ENCODE data around the gene PWWP2A.

PWWP2A gene

GRCh38 chr5:160054047-160054446, 65.2 kb downstream of the PWWP2A start:
- no peak for DNase-seq (ENCODE audit: low spot score)
- TF ChIP-seq CTCF (IDR thresholded peaks at IDR 0.05; ENCODE audit: extremely low read depth, insufficient read depth, missing control alignments) = no peak
- in situ Hi-C loops (cut with MboI; ENCODE audit: low pct_unique_long_range_greater_than_20kb, low sequenced_read_pairs, unreplicated experiment) = no loop called here

- DNase-seq (ENCODE audit: low spot score) = no peak
- in situ Hi-C loops (cut with MboI; ENCODE audit: low pct_unique_long_range_greater_than_20kb, low sequenced_read_pairs, unreplicated experiment) = no loop called here
- TF ChIP-seq CTCF (IDR thresholded peaks at IDR 0.05; ENCODE audit: extremely low read depth, insufficient read depth, missing control alignments) = no peak
These were observed 70.2 kb downstream of the PWWP2A start for GRCh38 chr5:160049099-160049498.

DNA sequence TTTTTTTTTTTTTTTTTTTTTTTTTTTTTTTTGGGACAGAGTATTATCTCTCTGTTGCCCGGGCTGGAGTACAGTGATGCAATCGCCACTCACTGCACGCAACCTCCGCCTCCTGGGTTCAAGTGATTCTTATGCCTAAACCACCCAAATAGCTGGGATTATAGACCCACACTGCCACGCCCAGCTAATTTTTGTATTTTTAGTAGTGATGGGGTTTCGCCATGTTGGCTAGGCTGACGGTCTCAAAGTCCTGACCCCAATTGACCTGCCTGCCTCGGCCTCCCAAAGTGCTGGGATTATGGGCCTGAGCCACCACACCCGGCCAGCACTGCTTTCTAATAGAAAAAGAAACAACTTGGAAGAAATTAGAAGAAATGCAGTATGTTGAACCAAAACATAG, 71.1 kb downstream of the PWWP2A start:
- in situ Hi-C loops (cut with MboI; ENCODE audit: low pct_unique_long_range_greater_than_20kb, low sequenced_read_pairs, unreplicated experiment) = no loop called here
- DNase-seq (ENCODE audit: low spot score) = no peak
- TF ChIP-seq CTCF (IDR thresholded peaks at IDR 0.05; ENCODE audit: extremely low read depth, insufficient read depth, missing control alignments) = no peak

GRCh38 chr5:160047423-160047822, 71.8 kb downstream of the PWWP2A start:
- DNase-seq (ENCODE audit: low spot score) = no peak
- in situ Hi-C loops (cut with MboI; ENCODE audit: low pct_unique_long_range_greater_than_20kb, low sequenced_read_pairs, unreplicated experiment) = no loop called here
- no peak for TF ChIP-seq CTCF (IDR thresholded peaks at IDR 0.05; ENCODE audit: extremely low read depth, insufficient read depth, missing control alignments)

DNA sequence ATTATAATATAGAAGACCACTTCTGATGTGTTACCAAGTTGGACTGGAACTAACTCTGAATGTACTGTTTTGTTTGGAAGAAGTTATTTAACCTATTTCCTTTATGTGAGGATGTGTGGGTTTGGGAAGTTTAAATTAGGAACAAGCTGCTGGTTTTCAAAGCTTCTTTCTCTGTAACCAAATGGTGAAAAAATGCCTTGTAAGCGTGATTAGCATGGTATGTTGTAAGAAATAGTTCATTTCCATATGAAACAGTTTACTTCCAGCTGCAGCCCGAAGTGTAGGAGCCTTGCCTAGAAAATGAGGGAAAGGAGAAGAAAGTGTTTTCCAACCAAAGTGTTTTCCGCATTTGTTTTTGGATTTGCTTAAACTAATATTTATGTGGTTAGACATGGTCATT, 74.3 kb downstream of the PWWP2A start:
- in situ Hi-C loops (cut with MboI; ENCODE audit: low pct_unique_long_range_greater_than_20kb, low sequenced_read_pairs, unreplicated experiment) = no loop called here
- no peak for TF ChIP-seq CTCF (IDR thresholded peaks at IDR 0.05; ENCODE audit: extremely low read depth, insufficient read depth, missing control alignments)
- DNase-seq (ENCODE audit: low spot score) = no peak

GRCh38 chr5:160044391-160044804, 74.9 kb downstream of the PWWP2A start:
- in situ Hi-C loops (cut with MboI; ENCODE audit: low pct_unique_long_range_greater_than_20kb, low sequenced_read_pairs, unreplicated experiment) = no loop called here
- DNase-seq (ENCODE audit: low spot score) = no peak
- no peak for TF ChIP-seq CTCF (IDR thresholded peaks at IDR 0.05; ENCODE audit: extremely low read depth, insufficient read depth, missing control alignments)

GRCh38 chr5:160042671-160043070, 76.6 kb downstream of the PWWP2A start:
- no peak for TF ChIP-seq CTCF (IDR thresholded peaks at IDR 0.05; ENCODE audit: extremely low read depth, insufficient read depth, missing control alignments)
- in situ Hi-C loops (cut with MboI; ENCODE audit: low pct_unique_long_range_greater_than_20kb, low sequenced_read_pairs, unreplicated experiment) = no loop called here
- DNase-seq (ENCODE audit: low spot score) = no peak

Data from GM13977 (cell line).